ENCODE results near the gene MAP3K2. TPM values are rescaled to one million over a fixed set of nuclear protein-coding genes. Genes with fewer than 3 reads are reported as not detected.

Gene MAP3K2
- total and polyA plus RNA-seq, 10 of the 15 experiments (the other 5 are each of a cell fraction or from before 2014, with no cell fraction given) = 2.7 to 39.6 (median 16.1) TPM

DNA sequence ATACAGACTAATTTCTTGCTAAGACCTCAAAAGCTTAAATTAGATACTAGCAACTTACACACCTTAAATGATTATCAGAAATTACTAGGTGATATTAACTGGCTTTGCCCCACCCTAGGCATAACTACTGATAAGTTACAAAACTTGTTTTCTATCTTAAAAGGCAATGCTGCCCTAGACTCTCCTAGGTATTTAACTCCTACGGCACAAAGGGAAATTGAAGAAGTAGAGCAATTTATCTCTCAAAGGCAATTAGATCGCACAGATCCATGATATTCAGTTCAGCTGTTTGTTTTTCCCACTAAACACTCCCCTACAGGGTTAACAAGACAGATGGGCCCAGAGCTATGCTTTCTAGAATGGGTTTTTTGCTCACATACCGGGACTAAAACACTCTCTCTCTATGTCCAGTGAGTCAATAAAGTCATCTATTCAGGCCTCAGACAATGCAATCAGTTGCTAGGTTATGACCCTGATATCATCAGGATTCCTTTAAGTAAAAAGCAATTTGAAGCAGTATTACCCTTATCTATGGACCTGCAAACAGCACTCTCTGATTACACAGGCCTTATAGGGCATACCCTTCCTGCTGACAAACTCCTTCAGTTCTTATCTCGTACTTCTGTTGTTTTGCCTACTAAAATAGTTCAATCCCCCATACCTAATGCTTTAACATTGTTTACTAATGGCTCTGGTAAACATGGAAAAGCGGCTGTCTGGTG is 14.3 kb downstream of the MAP3K2 start:
- H2AFZ ChIP-seq (ENCODE audit: control insufficient read depth, low read depth, low read length) = no peak overlapping the region
- H3K27me3 ChIP-seq (replicated peaks in 1 of 2; ENCODE audit: control insufficient read depth in 2 of 2, insufficient read depth in 2 of 2, low read length in 1 of 2) = no peaks in the 10 kb centered on the region
- no peaks in the 10 kb centered on the region for H4K20me1 ChIP-seq (ENCODE audit: control insufficient read depth, insufficient read depth)
- no peak overlapping the region for H3K9ac ChIP-seq (ENCODE audit: control insufficient read depth, insufficient read depth, low read length)
- peaks cover 28% of the 10 kb centered on the region for H3K79me2 ChIP-seq (ENCODE audit: control insufficient read depth, insufficient read depth, low read length)
- no peak overlapping the region for H3K27ac ChIP-seq (ENCODE audit: control insufficient read depth, insufficient read depth)
- BruUV-seq (replicated peaks) = no TSS peak
- DNase-seq (ENCODE audit: low read depth, low spot score) (no peak), ATAC-seq (no peak), FAIRE-seq (no peak)
- ChIA-PET SMC1A (ENCODE audit: uncharacterized antibody, unreplicated experiment) (interaction anchor here (1.3 kb wide), 2 partner anchors 8 to 12 kb away, joined by 3 to 6 read pairs; no protein-coding TSS in a partner anchor), POLR2A (no interaction called here), RAD21 (ENCODE audit: unreplicated experiment) (no interaction called here), CTCF (interaction anchor here (1.1 kb wide), 1 partner anchor 11 kb away, joined by 3 read pairs; no protein-coding TSS in a partner anchor)
- intact Hi-C loops (cut with micrococcal nuclease; ENCODE audit: unreplicated experiment) (no loop called here), in situ Hi-C loops (cut with MboI) (no loop called here)
- peaks cover 0 to 3% of the 10 kb centered on the region in 2 experiments; a peak in 1 of 4 replicates for H3K36me3 ChIP-seq (ENCODE audit: control insufficient read depth in 2 of 2, insufficient read depth in 2 of 2, low read length in 1 of 2)
- no peak overlapping the region for H3K4me3 ChIP-seq
- WGBS (ENCODE audit: insufficient coverage, insufficient replicate concordance, low lambda C conversion rate, missing lambda C conversion rate) = 95% methylated on average over 5 of the region's 5 CpGs
- H3K9me3 ChIP-seq (replicated peaks; ENCODE audit: control insufficient read depth, insufficient read depth, low read length) = peaks cover 13% of the 10 kb centered on the region
- no peaks in the 10 kb centered on the region for H3K4me1 ChIP-seq (ENCODE audit: control insufficient read depth, insufficient read depth, low read length)
- H3K4me2 ChIP-seq (ENCODE audit: control insufficient read depth, insufficient read depth) = no peak overlapping the region
- TF ChIP-seq, protein P1, sequence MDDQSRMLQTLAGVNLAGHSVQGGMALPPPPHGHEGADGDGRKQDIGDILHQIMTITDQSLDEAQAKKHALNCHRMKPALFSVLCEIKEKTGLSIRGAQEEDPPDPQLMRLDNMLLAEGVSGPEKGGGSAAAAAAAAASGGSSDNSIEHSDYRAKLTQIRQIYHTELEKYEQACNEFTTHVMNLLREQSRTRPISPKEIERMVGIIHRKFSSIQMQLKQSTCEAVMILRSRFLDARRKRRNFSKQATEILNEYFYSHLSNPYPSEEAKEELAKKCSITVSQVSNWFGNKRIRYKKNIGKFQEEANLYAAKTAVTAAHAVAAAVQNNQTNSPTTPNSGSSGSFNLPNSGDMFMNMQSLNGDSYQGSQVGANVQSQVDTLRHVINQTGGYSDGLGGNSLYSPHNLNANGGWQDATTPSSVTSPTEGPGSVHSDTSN (IDR thresholded peaks at IDR 0.05; ENCODE audit: insufficient replicate concordance, low read depth, low read length) = no peak
- TF ChIP-seq RUNX3 (IDR thresholded peaks at IDR 0.05; ENCODE audit: low read length) (no peak), KLF5 (IDR thresholded peaks at IDR 0.05; ENCODE audit: partially characterized antibody) (no peak), CBX5 (IDR thresholded peaks at IDR 0.05; ENCODE audit: low read depth) (peak; percentile 52; the same call in 1 of the 2 replicates)

DNA sequence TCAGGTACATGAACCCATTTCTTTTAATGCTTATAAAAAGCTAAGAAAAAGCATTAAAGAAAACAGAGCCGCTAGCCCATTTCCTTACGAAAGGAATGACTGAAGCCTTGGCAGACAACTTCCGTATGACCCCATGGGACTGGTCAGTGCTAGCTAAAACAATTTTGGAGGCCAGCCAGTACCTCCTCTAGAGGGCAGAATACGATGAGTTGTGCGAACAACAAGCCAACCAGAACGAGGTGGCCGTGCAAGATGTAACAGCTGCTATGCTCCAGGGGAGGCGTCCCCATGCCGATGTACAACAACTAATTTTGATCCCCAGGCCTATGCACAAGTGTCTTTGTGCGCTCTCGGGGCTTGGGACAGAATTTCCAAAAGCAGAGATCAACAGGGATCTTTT is 16.7 kb downstream of the MAP3K2 start:
- ChIA-PET CTCF (interaction anchor here (0.8 kb wide), 1 partner anchor 108 kb away, joined by 3 read pairs; no protein-coding TSS in a partner anchor), SMC1A (ENCODE audit: uncharacterized antibody, unreplicated experiment) (no interaction called here), POLR2A (no interaction called here), RAD21 (ENCODE audit: unreplicated experiment) (interaction anchor here (1.0 kb wide), 1 partner anchor 174 kb away, joined by 3 read pairs; no protein-coding TSS in a partner anchor)
- H4K20me1 ChIP-seq (ENCODE audit: control insufficient read depth, insufficient read depth) = no peaks in the 10 kb centered on the region; the same call in 1 of the 2 replicates
- TF ChIP-seq, protein P2, sequence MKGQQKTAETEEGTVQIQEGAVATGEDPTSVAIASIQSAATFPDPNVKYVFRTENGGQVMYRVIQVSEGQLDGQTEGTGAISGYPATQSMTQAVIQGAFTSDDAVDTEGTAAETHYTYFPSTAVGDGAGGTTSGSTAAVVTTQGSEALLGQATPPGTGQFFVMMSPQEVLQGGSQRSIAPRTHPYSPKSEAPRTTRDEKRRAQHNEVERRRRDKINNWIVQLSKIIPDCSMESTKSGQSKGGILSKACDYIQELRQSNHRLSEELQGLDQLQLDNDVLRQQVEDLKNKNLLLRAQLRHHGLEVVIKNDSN (IDR thresholded peaks at IDR 0.05; ENCODE audit: borderline replicate concordance, extremely low read length, insufficient read depth, low read depth, low read length) = no peak
- TF ChIP-seq SREBF2 (IDR thresholded peaks at IDR 0.05; ENCODE audit: low read length) = no peak
- TF ChIP-seq, protein P3, sequence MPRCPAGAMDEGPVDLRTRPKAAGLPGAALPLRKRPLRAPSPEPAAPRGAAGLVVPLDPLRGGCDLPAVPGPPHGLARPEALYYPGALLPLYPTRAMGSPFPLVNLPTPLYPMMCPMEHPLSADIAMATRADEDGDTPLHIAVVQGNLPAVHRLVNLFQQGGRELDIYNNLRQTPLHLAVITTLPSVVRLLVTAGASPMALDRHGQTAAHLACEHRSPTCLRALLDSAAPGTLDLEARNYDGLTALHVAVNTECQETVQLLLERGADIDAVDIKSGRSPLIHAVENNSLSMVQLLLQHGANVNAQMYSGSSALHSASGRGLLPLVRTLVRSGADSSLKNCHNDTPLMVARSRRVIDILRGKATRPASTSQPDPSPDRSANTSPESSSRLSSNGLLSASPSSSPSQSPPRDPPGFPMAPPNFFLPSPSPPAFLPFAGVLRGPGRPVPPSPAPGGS (IDR thresholded peaks at IDR 0.05; ENCODE audit: borderline replicate concordance, insufficient read depth, low read depth, low read length, poor library complexity, severe bottlenecking) = no peak
- TF ChIP-seq, protein P4, sequence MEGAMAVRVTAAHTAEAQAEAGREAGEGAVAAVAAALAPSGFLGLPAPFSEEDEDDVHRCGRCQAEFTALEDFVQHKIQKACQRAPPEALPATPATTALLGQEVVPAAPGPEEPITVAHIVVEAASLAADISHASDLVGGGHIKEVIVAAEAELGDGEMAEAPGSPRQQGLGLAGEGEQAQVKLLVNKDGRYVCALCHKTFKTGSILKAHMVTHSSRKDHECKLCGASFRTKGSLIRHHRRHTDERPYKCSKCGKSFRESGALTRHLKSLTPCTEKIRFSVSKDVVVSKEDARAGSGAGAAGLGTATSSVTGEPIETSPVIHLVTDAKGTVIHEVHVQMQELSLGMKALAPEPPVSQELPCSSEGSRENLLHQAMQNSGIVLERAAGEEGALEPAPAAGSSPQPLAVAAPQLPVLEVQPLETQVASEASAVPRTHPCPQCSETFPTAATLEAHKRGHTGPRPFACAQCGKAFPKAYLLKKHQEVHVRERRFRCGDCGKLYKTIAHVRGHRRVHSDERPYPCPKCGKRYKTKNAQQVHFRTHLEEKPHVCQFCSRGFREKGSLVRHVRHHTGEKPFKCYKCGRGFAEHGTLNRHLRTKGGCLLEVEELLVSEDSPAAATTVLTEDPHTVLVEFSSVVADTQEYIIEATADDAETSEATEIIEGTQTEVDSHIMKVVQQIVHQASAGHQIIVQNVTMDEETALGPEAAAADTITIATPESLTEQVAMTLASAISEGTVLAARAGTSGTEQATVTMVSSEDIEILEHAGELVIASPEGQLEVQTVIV (IDR thresholded peaks at IDR 0.05; ENCODE audit: borderline replicate concordance, partially characterized antibody) = no peak
- H3K36me3 ChIP-seq (ENCODE audit: control insufficient read depth in 2 of 2, insufficient read depth in 2 of 2, low read length in 1 of 2) = no peaks in the 10 kb centered on the region
- no peak overlapping the region for H3K4me3 ChIP-seq
- DNase-seq (ENCODE audit: low read depth, low spot score) (no peak), FAIRE-seq (no peak), ATAC-seq (no peak)
- no peak overlapping the region for H3K4me2 ChIP-seq (ENCODE audit: control insufficient read depth, insufficient read depth)
- BruUV-seq (replicated peaks) = no TSS peak
- peaks cover 11% of the 10 kb centered on the region for H3K9me3 ChIP-seq (replicated peaks; ENCODE audit: control insufficient read depth, insufficient read depth, low read length)
- H3K27me3 ChIP-seq (replicated peaks in 1 of 2; ENCODE audit: control insufficient read depth in 2 of 2, insufficient read depth in 2 of 2, low read length in 1 of 2) = no peaks in the 10 kb centered on the region
- H3K4me1 ChIP-seq (ENCODE audit: control insufficient read depth, insufficient read depth, low read length) = peaks cover 3% of the 10 kb centered on the region; the same call in 1 of the 2 replicates
- H2AFZ ChIP-seq (ENCODE audit: control insufficient read depth, low read depth, low read length) = no peak overlapping the region
- 98% methylated on average over 11 of the region's 11 CpGs for WGBS (ENCODE audit: insufficient coverage, insufficient replicate concordance, low lambda C conversion rate, missing lambda C conversion rate)
- peaks cover 11% of the 10 kb centered on the region for H3K79me2 ChIP-seq (ENCODE audit: control insufficient read depth, insufficient read depth, low read length)
- H3K27ac ChIP-seq (ENCODE audit: control insufficient read depth, insufficient read depth) = no peak overlapping the region
- intact Hi-C loops (cut with micrococcal nuclease; ENCODE audit: unreplicated experiment) = no loop called here
- H3K9ac ChIP-seq (ENCODE audit: control insufficient read depth, insufficient read depth, low read length) = no peak overlapping the region
- in situ Hi-C loops (cut with MboI) = no loop called here
